GM13977 (cell line): ENCODE data around the gene RAB18.
"Not testable (repeated sequence)": the region's sequence is repeated elsewhere in the genome, so short reads cannot be mapped to it uniquely, and the experiment has no call there.

Experiments used
- DNase-seq: peaks from one replicate; pipeline ENCODE4 v3.0.0; 2012; ENCODE audit warnings: low spot score
- CTCF ChIP-seq: IDR thresholded peaks from 2 replicates; pipeline ENCODE4 v1.5.1; 2012; ENCODE audit warnings: mild to moderate bottlenecking, control low read depth; ENCODE audit not compliant: insufficient read depth; ENCODE audit errors: extremely low read depth, missing control alignments
- in situ Hi-C: fragments of 300-500 bp; cut with MboI; formaldehyde crosslinking; loops from one replicate; pipeline ENCODE4 v1.12.0; 2022; ENCODE audit warnings: low sequenced_read_pairs, low pct_unique_long_range_greater_than_20kb, mixed read lengths, inconsistent platforms; ENCODE audit not compliant: unreplicated experiment

Gene RAB18

GRCh38 chr10:27464993-27465392 is 39.1 kb upstream of the RAB18 start:
- no peak for DNase-seq
- in situ Hi-C loops, result no loop called here
- no peak for TF ChIP-seq CTCF

- in situ Hi-C loops, DNase-seq: not testable (repeated sequence)
These were observed 38.5 kb upstream of the RAB18 start for GRCh38 chr10:27465596-27465995.

GRCh38 chr10:27470885-27471284 is 33.2 kb upstream of the RAB18 start:
- DNase-seq, result no peak
- no peak for TF ChIP-seq CTCF
- in situ Hi-C loops, result no loop called here

GRCh38 chr10:27474741-27475140 is 29.4 kb upstream of the RAB18 start:
- no peak for TF ChIP-seq CTCF
- DNase-seq, result no peak
- in situ Hi-C loops, result no loop called here

GRCh38 chr10:27479016-27479415 is 25.1 kb upstream of the RAB18 start:
- no peak for DNase-seq
- TF ChIP-seq CTCF, result no peak
- in situ Hi-C loops, result no loop called here

- no peak for DNase-seq
- in situ Hi-C loops, result no loop called here
- TF ChIP-seq CTCF, result no peak
These were observed 22.6 kb upstream of the RAB18 start for GRCh38 chr10:27481486-27481885.

GRCh38 chr10:27482984-27483956 is 20.8 kb upstream of the RAB18 start:
- in situ Hi-C loops, result no loop called here
- TF ChIP-seq CTCF, result no peak
- DNase-seq, result no peak
